SIG-M5 (cell line): Measurements from ENCODE around the gene YWHAQ.
"Not testable (repeated sequence)": the region's sequence is repeated elsewhere in the genome, so short reads cannot be mapped to it uniquely, and the experiment has no call there.

ENCODE experiments used
- DNase-seq: peaks from one replicate; lab custom pipeline; 2025; lab: John Stamatoyannopoulos, UW

The YWHAQ gene

DNA sequence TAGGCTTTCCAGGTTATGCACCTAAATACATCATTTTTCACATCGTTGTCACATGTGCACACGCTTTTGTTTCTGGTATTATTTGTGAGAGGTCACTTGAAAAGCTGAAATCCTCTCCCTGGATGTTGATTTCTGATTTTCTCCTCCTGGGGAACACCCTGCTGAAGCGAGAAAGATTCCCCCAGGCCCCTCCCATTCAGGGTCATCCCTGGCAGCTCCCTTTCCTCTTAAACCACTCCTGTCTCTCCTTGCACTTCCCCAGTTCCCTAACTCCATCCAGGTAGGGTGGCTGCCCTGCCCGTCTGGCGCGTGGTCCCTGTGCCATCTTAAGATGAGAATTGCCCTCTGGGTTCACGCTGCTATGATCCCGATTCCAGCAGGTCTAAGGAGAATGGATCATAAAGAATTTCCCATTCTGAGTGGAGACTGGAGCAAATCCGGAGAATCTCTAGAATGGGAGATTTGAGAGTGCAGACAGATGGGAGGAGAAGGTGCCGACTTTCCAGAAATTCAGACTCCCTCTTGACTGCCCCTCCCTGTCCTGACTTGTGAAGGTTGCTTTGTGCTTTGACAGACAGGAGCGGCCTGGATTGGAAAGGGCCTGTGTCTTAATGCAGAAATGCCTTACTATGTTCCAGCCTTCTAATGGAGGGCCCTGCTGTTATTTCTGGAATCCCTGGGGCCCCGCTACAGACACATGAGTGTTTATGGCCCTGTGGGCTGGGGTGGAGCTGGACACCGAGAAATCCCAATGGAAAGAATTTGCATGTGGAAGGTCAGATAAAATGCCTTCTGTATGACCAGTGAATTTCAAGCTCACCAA is 1.3 kb upstream of the YWHAQ start:
- DNase-seq, result no peak

DNA sequence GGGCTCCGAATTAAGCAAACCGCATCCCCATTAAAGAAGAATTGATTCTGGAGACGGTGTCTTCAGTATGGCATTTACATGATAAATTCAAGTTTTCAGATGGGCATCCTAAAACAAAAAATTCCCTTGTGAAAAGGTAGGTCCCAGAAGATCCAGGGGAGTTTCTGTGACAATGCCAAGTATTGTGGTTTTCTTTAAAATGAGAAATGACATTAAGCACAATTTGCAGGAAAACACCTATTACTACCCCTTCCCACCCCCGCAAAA is 689 bp upstream of the YWHAQ start:
- DNase-seq, result no peak

DNA sequence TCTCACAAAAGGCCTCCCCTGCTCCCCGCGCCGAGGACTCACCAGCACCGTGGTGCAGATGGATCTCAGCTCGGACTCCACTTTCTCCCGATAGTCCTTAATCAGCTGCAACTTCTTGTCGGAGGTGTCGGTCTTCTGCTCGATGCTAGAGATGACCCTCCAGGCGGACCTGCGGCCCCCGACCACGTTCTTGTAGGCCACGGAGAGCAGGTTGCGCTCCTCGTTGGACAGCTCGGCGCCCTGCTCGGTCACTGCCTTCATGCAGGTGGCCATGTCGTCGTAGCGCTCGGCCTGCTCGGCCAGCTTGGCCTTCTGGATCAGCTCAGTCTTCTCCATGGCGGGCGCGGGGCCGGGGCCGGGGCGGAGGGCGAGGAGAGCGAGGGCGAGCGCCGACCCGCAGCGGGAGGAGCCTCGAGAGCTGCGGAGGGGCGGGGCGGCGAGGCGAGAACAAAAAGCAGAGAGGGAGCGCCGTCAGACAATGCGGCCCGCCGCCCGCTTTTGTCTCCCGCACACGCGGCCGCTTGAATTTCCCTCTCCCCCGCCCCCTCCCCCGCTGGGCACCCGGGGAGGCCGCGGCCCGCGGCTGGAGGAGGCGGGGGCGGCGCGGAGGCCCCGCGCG is 571 bp downstream of the YWHAQ start:
- DNase-seq, result no peak

DNA sequence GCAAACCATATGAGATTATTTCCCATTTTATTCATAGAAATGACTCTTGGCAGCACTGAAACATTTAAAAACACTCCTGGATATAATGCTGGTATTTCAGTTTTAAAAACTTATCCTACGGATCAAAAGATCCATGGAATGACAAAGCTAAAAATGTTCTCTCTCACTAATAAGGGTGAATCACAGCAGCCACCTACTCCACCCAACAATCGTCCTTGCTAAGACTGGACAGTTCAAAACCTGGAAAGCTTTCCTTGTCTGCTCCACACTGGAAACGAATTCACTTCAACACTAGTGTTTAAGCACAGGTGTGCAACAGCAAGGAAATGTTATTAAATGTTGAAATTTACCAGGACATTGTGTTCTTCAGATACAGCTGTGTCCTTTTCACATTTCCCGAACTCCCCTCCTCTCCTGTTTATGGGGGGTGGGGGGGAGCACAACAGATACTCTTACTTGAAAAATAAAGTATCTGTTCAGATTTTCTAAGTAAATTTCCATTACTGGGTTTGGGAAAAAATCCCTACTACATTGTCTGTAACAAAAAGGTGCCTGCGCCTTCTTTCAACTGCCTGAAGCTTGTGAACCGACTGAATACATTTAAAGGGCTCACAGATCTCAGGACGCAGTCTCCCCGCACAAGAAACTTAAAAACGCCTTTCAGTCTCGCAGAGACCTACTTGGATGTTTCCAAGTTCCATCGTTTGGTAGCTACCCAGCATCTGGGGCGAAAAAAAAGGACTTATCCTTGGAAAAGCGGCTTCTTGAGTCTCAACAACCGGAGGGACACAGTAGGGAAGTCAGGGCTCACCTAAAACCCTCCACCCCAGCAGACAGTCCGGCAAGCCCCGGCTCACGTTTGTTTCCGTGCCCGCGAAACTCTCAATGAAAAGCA is 1.3 kb downstream of the YWHAQ start:
- no peak for DNase-seq

DNA sequence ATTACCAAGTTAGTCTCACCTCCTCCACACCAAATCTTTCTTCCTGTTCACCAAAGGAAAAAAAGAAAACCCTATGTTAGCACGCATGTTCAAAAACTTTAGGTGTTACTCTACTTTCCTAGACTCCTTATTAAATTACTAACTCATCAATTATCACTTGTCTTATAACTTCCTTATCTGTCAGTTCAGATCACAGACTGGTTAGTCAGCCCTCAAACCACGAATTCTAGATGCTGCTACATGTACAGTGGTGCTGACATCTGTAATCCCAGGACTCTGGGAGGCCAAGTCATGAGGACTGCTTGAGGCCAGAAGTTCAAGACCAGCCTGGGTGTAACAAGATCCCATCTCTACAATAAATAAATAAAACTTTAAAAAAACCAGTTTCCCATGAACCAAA is 3.5 kb downstream of the YWHAQ start:
- DNase-seq, result no peak

DNA sequence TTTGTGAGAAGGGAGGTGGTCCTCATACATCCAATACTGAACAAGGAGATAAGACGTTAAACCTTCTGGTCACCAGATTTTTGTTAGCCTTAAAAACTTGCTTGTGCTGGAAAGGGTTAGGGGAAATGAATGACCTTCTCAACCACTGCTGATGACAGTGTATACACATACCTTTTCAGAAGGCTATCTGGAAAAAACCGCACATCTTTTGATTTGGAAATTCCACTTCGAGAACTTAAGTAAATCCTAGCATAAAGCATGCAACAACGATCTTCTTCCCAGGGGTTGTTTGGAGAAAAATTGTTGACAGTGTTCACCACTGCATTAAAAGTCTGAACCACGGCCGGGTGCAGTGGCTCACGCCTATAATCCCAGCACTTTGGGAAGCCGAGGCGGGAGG is 7.6 kb downstream of the YWHAQ start:
- no peak for DNase-seq

DNA sequence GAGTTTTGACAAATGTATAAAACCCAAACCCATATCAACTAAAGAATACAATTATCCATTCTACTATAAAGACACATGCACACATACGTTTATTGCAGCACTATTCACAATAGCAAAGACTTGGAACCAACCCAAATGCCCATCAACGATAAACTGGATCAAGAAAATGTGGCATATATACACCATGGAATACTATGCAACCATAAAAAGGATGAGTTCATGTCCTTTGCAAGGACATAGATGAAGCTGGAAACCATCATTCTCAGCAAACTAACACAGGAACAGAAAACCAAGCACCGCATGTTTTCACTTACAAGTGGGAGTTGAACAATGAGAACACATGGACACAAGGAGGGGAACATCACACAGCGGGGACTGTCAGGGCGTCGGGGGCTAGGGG is 9.1 kb downstream of the YWHAQ start:
- DNase-seq, result not testable (repeated sequence)

DNA sequence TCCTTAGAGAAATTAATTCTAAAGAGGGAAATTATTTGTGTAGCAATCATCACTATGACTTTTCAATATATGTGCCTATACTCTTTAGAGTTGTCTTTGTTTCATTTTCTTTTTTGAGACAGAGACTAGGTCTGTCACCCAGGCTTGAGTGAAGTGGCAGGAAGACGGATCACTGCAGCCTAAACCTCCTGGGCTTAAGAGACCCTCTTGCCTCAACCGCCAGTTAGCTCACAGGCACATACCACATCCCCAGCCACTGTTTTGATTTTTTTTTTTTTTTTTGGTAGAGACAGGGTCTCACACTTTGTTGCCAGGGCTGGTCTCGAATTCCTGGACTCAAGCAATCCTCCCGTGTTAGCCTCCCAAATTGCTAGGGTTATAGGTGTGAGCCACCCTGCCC is 12.4 kb downstream of the YWHAQ start:
- no peak for DNase-seq

DNA sequence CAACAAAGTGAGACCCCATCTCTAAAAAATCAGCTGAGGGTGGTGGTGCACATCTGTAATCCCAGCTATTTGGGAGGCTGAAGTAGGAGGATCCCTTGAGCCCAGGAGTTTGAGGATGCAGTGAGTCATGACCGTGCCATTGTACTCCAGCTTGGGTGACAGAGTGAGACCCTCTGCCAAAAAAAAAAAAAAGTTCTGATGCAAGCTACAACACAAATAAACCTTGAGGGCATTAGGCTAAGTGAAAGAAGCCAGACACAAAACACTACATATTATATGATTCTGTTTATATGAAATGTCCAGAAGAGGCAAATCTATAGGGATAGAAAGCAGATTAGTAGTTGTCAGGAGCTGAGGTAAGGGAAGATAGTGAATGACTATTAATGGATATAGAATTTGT is 13.0 kb downstream of the YWHAQ start:
- no peak for DNase-seq

DNA sequence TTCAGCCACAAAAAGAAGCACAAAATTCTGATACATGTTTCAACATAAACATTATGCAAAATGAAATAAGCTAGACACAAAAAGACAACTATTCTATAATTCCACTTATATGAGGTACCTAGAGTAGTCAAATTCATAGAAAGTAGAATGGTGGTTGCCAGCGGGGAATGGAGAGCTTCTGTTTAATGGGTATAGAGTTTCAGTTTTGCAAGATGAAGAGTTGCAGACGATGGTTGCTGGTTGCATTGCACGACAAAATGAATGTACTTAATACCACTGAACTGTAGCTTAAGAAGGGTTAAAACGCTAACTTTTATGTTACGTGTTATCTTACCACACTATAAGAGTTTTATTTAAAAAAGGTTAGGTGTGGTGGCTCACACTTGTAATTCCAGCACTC is 13.5 kb downstream of the YWHAQ start:
- DNase-seq, result no peak

DNA sequence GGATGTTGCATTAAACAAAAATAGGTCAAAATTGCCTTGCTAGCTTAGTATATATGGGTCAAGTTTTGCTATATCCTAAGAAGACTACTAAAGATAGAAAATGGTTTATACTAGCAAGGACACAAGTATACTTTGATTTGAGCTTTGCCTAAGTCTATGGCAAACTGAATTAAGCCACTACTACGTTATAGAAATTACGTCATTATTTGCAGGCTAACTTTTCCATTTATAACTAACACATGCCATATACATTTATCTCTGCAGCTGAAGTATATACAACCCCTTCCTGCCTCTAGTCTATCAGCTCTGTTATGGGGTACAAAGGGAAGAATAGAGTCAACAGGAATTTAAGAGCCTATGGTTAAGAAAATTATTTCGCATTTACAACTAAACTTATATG is 16.2 kb downstream of the YWHAQ start:
- DNase-seq, result no peak

DNA sequence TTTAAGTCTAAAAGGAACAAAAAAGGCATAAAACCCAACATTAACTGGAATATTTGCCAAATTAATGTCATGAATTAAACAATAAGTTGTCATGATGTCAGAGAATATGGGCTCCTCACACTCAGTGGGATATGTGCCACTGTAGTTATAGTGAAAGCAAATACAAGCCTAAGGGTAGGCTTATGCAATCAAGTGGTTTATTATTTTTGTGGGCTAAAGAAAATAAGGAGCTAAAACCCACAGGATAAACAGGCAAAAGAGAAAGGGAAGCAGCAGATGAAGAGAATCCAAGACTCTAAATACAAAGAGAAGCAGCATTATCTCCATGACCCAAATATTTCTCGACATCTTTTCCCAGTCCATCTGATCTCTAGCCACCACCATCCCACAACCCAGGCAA is 17.5 kb downstream of the YWHAQ start:
- DNase-seq, result no peak

DNA sequence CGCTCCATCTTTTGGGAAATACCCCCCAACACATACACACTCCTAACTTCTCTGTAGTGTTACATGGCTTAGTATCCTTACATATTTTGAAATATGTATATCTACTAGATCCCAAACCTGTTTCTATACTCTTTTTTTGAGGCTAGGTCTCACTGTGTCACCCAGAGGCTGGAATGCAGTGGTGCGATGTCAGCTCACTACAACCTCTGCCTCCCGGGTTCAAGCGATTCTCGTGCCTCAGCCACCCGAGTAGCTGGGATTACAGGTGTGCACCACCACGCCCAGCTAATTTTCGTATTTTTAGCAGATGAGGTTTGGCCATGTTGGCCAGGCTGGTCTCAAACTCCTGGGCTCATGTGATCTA is 19.3 kb downstream of the YWHAQ start:
- not testable (repeated sequence) for DNase-seq

DNA sequence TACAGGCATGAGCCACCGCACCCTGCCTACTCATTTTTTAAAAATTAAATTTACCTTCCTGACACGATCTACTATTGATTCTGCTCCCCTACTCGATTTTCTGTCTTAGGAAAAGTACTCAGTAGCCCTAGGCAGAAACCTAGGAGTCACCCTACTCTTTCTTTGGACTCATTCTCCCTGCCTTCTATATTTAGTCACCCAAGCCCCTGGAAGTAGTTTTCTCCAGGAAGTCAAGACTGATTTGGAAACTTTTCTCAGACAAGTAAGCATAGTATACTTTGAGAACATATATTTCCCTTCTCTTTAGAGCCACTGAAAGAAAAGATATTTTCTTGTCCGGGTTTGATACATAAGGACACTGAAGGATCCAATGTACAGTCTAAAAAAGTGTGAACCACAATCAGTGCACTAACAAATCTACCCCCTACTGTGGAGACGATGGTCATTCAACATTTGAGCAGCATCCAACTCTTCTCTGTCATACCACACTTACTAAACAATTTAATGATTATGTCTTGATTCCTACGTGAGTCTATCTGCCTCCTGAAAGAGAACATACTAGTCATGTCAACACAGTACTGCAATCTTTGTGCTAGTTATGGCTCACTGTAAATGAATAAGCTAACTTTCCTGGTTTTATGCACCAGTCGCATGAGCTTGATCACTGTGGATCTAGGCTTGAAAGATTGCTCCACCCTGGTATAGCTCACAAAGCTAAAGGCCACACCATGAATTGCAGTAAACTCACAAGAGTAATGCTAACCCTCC is 19.8 kb downstream of the YWHAQ start:
- DNase-seq, result no peak

DNA sequence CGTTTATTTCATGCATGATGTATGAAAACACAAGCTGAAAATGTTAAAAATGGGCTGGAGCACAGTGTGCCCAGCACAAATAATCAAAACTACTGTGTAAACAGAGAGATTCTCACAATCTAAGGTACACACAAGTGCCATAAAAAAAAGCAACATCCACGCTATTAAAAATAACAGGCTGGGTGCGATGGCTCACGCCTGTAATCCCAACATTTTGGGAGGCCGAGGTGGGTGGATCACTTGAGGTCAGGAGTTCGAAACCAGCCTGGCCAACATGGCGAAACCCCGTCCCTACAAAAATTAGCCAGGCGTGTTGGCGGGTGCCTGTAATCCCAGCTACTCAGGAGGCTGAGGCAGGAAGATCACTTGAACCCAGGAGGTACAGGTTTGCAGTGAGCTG is 22.3 kb downstream of the YWHAQ start:
- DNase-seq, result not testable (repeated sequence)

DNA sequence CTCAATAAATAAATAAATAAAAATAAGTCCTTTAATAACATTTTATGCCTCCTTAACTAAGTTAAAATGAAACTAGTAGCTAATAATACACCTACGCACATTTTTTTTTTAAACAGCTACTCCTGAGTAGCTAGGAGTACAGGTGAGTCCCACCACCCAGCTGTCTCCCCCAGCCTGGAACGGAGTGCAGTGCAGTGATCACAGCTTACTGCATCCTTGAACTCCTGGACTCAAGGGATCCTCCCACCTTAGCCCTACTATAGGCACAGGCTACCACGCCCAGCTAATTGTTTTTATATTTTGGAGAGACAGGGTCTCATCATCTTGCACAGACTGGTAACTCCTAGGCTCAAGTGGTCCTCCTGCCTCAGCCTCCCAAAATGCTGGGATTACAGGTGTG is 28.4 kb downstream of the YWHAQ start:
- DNase-seq, result no peak

DNA sequence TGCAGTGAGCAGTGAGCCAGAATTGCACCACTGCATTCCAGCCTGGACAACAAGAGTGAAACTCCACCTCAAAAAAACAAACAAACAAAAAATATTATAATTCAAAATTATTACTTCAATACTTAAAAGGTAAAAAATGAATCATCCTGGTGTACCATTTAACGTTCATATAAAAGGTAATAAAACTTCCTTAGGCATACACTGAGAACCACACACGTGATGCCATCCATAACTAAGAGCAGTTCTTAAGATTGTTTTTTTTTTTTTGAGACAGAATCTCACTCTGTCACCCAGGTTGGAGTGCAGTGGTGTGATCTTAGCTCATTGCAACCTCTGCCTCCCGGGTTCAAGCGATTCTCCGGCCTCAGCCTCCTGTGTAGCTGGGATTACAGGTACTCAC is 29.4 kb downstream of the YWHAQ start:
- no peak for DNase-seq

DNA sequence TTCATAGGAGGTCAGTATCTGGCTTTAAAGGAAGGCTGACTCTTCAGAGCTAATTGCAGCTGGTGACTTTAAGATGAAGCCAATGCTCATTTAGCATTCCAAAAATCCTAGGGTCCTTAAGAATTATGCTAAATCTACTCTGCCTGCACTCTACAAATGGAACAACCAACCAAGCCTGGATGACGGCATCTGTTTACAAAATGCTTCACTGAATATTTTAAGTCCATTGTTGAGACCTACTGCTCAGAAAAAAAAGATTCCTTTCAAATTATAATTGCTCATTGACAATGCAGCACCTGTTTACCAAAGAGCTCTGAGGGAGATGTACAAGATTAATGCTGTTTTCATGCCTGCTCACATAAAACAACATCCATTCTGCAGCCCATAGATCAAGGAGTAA is 31.4 kb downstream of the YWHAQ start:
- no peak for DNase-seq

DNA sequence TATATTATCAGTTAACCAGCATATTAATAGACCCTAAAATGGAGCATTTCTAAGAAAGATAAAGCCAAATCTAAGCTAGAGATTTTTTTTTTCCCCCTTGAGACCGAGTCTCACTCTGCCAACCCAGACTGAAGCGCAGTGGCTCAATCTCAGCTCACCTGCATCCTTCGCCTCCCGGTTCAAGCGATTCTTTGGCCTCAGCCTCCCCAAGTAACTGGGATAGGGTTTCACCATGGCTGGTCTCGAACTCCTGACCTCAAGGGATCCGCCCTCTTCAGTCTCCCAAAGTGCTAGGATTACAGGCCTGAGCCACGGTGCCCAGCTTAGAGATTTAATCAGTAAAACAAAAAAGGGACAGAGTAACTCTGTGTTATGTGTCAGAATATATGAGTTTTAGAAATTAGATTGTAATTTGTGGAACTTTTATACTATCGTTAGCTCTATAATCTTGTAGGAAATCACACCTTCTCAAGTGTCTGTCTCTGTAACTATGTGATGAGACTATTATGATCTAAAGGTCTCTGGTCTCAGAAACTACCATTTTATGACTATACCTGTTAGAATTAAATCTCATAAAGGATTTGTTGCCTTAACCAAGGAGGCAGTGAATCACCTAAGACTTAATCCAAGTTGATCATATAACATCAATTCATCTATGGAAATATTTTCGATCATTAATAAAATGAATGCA is 34.0 kb downstream of the YWHAQ start:
- DNase-seq, result no peak

DNA sequence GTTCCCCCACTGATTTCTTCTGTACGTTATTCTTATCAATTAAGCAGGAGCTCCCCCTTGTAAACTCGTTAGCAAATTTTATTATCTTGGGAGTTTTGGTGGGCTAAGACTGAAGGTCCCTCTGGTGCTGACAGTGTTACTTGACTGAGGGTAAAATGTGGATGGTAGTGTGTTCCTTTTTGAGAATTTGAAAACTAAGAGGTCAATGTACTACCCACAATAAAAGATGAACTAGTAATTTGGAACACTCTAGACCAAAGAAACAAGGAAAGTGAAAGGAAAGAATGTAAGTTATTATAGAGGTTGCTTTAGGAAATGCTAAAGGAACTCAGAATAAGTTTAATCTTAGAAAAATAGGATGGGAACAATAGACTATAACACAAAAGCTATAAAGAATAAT is 35.1 kb downstream of the YWHAQ start:
- no peak for DNase-seq

DNA sequence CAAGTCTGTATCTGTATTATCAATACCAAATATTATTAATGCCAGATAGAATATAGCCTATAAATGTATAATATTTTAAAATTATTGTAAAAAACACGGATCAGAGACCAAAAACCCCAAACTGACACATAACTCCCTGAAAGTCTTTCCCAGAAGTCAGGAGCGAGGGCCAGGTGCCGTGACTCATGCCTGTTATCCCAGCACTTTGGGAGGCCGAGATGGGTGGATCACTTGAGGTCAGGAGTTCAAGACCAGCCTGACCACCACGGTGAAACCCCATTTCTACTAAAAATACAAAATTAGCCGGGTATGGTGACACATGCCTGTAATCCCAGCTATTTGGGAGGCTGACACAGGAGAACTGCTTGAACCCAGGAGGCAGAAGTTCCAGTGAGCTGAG is 35.5 kb downstream of the YWHAQ start:
- DNase-seq, result not testable (repeated sequence)
